Measurements from ENCODE around the gene GREB1.

GRCh38 chr2:11500702-11501303 lies 33.0 kb upstream of the GREB1 start:
- TF ChIP-seq EZH2 (IDR thresholded peaks at IDR 0.05; ENCODE audit: low read length, unreplicated experiment) (no peak), CTCF (conservative IDR thresholded peaks at IDR 0.05; ENCODE audit: low read depth, low read length) (no peak), EZH2phosphoT487 (IDR thresholded peaks at IDR 0.05; ENCODE audit: borderline replicate concordance, low read length) (no peak)
